Activated CD8-positive, alpha-beta memory T cell treated with anti-CD3 and anti-CD28 coated beads, Interleukin-2, amount 50 U/mL, for 48 hours (primary cell): Measurements from ENCODE around the gene CEP128.
"Not testable (repeated sequence)": the region's sequence is repeated elsewhere in the genome, so short reads cannot be mapped to it uniquely, and the experiment has no call there.

Experiments
- DNase-seq: peaks from one replicate; pipeline ENCODE4 v3.0.0-alpha.2; 2020

CEP128 gene

GRCh38 chr14:80941241-80942185 is at the start of gene CEP128:
TSS of gene CEP128 (minus strand) at chr14:80941738.
- DNase-seq: peak; percentile 91

GRCh38 chr14:80988735-80989429 is 47.3 kb upstream of the CEP128 start:
- no peak for DNase-seq

GRCh38 chr14:80988192-80988591 is 46.7 kb upstream of the CEP128 start:
- DNase-seq: no peak

GRCh38 chr14:80987235-80988032 is 45.9 kb upstream of the CEP128 start:
- peak; percentile 58 for DNase-seq

DNA sequence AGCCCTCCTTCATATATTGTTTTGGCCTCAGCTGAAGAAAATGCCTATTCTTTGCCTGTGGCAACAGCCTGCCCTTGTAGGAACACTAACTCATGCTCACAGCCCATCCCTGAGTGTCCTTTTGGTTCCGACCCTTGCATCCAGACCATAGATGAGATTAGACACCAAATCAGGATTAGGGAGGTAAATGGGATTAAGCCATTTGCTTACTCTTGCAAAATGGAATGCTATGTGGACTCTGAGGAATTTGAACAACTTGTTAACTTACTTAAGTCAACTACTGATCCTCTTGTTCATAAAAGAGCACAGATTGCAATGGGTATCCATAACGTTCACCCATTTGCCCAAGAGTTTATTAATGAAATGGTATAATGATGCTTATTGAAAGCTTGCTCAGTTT is 41.2 kb upstream of the CEP128 start:
- DNase-seq: no peak

GRCh38 chr14:80981673-80982072 is 40.1 kb upstream of the CEP128 start:
- DNase-seq: no peak

DNA sequence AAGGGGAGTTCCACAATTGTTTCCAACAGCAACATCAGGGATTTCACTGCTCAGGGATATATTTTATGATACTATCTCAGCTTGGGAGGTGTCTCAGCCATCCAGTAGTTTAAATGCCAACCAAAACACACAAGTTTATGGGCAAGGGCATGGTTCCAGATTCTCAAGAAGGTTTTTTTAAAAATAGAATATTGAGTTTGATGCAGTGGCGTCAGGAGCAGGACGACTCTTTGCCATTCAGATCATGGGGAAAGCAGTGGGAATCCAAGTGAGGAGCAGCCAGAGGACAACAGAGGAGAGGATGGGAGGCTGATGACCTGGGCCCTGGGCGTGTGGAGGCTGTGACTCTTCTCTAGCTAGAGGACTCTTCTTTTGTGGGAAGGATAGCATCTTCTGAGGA is 39.6 kb upstream of the CEP128 start:
- DNase-seq: no peak

DNA sequence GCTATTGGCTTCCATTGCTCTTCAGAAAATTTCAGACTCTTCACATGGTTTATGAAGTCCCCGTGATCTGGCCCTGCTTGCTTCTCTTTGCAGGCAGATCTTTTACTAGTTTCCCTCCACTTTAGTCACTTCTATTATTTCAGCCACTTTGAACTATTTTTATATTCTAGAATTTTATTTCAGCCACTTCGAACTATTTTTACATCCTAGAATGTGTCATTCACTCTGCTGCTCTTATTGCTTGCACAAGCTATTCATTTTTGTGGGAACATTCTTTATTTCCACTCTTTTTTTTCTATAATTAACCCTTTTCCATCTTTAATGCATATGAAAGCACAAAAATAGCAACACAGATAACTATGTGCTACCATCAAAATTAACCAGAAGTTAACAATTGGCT is 38.4 kb upstream of the CEP128 start:
- no peak for DNase-seq

DNA sequence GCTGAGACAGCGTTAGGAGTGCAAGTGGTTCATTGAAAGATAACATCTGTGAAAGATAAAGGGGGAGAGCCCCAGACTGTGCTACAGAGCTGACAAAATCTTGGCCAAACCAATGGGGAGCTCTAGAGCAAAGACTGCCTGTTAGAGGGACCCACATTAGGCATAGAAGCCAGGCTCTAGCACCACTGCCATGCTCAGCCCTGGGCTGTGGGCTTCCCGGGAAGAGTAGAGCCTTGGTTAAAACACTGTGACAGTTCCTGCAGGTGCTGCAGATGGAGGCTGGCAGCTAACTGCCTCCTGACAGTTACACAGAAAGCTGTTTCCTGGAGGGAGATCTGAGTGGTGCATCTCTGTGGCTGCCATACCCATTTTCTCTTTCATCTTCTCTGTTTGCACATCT is 36.9 kb upstream of the CEP128 start:
- DNase-seq: no peak

DNA sequence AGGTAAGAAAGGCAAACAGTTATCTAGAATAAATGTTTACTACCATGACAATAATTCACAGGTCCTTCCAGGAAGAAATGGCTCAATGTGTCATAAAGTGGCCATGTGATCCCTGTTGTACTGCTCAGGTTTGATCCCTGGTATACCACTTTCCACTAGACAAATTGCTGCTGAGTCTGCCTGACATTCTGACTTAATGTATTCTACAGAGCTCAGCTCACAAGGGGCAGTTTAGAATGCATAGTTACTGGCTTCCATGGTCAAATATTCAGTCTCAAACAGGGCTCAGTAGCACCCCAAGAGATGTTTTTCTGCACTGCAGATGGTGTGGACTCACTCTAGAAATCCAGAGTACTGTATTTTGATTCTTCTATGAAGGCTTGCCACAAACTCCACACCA is 35.7 kb upstream of the CEP128 start:
- no peak for DNase-seq

GRCh38 chr14:80974679-80975078 is 33.1 kb upstream of the CEP128 start:
- DNase-seq: no peak

- no peak for DNase-seq
Observed at GRCh38 chr14:80973931-80974641, 32.5 kb upstream of the CEP128 start.

DNA sequence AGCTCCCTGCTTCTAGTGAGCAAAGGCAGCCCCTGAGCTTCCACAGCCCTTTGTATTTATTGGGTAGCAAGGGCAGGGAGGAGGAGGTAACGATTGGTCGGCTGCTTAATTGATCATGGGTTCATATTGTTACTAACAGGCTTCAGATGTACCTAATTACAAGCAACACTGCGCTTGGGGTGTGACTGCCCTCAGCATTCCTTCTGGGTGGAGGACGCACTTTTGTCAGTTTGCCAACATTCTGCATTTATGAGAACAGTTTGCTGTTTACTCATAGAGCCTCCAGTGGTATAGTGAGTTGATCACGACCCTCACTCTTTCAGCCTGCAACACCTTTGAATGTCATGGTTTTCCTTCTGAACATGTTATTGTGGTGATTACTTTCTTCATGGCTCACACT is 23.5 kb upstream of the CEP128 start:
- no peak for DNase-seq

GRCh38 chr14:80959496-80959895 is 18.0 kb upstream of the CEP128 start:
- DNase-seq: peak; percentile 61

- DNase-seq: no peak
Observed at GRCh38 chr14:80958939-80959338, 17.4 kb upstream of the CEP128 start.

DNA sequence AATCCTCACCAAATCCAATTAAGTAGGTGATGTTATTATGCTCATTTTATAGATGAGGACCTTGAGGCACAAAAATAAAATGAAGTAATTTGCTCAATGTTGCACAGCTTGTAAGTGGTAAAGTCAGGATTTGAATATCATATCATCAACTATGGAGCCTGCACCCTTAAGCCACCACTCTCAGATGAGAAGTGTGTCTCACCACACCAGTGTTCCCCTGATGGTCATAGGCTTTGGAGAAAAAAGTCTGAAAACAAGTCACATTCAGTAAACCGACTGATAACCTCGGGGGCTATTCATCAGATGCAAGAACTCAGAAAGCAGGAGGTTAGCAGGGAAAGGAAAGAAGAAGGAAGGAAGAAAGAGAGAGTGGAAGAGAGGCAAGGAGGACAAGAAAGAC is 16.7 kb upstream of the CEP128 start:
- no peak for DNase-seq

- DNase-seq: no peak
Observed at GRCh38 chr14:80957613-80958012, 16.1 kb upstream of the CEP128 start.

GRCh38 chr14:80956922-80957321 is 15.4 kb upstream of the CEP128 start:
- no peak for DNase-seq

DNA sequence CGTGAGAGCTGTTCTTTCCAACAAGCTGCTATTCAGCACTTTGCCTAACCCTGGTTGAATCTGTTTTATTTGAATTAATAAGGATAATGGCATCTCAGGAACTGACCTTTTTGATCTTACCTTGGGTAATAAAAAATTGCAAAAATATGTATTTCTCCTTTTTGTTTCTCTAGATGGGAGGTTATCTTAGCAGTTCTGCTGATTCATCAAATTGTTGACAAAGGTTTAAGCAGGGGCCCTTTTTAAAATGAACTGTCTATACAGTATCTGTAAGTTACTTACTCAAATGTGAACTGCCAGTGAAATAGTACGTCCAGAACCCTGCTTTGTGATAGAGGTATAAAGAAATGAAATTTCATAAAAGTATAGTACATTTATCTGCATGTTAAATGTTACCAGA is 14.6 kb upstream of the CEP128 start:
- no peak for DNase-seq

GRCh38 chr14:80955416-80955941 is 13.9 kb upstream of the CEP128 start, which contains the start of gene TSHR:
TSS of gene TSHR (plus strand) at chr14:80955621. CDS start at chr14:80955681, 60 bp downstream.
- DNase-seq: peak; percentile 59

GRCh38 chr14:80954687-80955299 is 13.3 kb upstream of the CEP128 start:
- DNase-seq: peak; percentile 82

GRCh38 chr14:80953211-80953610 is 11.7 kb upstream of the CEP128 start:
- DNase-seq: not testable (repeated sequence)
